AG04449 (cell line): Measurements from ENCODE around the gene DCP1A.
"Not testable (repeated sequence)": the region's sequence is repeated elsewhere in the genome, so short reads cannot be mapped to it uniquely, and the experiment has no call there.

ENCODE experiments used
- CTCF ChIA-PET: fragments of 350-600 bp; formaldehyde crosslinking; extraction: SDS; loops from one replicate; lab custom pipeline; 2021; ENCODE audit warnings: antibody characterized with exemption; lab: Yijun Ruan, JAX
- POLR2A ChIA-PET: fragments of 400-600, 350-600 bp; formaldehyde crosslinking; extraction: SDS; loops from one replicate; lab custom pipeline; 2020; ENCODE audit warnings: antibody characterized with exemption, inconsistent platforms; lab: Yijun Ruan, JAX
- DNase-seq: peaks from one replicate; pipeline ENCODE4 v3.0.0-alpha.2; 2010; ENCODE audit warnings: low read depth, low spot score
- H3K4me3 ChIP-seq: 2 replicates; pipeline ENCODE4 v1.5.1; 2011; ENCODE audit warnings: low read depth, mild to moderate bottlenecking, control low read depth, low read length
- CTCF ChIP-seq: IDR thresholded peaks from one replicate; pipeline ENCODE4 v1.5.1; 2011; ENCODE audit warnings: mild to moderate bottlenecking, moderate library complexity, low read length, control low read depth, inconsistent platforms; ENCODE audit not compliant: insufficient read depth; ENCODE audit errors: missing control alignments

DCP1A gene

GRCh38 chr3:53377794-53378193 lies 30.5 kb upstream of the DCP1A start:
- TF ChIP-seq CTCF, result no peak
- ChIA-PET POLR2A (no interaction called here), CTCF (no interaction called here)
- no peak overlapping the region for H3K4me3 ChIP-seq
- DNase-seq, result no peak

- CTCF ChIA-PET, result no interaction called here
- no peak for TF ChIP-seq CTCF
- POLR2A ChIA-PET, result no interaction called here
These were observed 29.3 kb upstream of the DCP1A start for GRCh38 chr3:53376679-53377078.

DNA sequence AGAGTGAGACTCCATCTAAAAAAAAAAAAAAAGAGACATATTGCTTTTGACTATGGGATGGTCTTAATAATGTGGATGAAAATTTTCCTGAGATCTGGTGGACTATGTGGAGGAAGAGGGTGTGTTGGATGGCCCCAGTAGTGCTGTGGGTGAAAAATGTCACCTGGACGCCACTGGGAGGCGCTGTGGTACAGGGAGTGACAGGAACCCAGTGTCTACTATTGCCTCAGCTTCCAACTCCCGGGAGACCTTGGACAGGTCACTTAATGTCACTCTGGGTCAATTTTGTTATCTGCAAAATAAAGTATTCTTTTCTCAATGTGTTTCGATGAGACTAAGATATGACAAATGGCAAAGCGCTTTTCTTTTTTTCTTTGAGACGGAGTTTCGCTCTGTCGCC lies 27.7 kb upstream of the DCP1A start:
- ChIA-PET CTCF (interaction anchor here (0.7 to 1.4 kb wide), 3 partner anchors 10 to 335 kb away, joined by 3 to 4 read pairs (median 3); no protein-coding TSS in a partner anchor), POLR2A (no interaction called here)
- TF ChIP-seq CTCF, result peak; percentile 76
- H3K4me3 ChIP-seq, result no peak overlapping the region
- DNase-seq, result no peak

More at GRCh38 chr3:53376679-53377078, 29.3 kb upstream of the DCP1A start:
- no peak overlapping the region for H3K4me3 ChIP-seq
- DNase-seq, result no peak

DNA sequence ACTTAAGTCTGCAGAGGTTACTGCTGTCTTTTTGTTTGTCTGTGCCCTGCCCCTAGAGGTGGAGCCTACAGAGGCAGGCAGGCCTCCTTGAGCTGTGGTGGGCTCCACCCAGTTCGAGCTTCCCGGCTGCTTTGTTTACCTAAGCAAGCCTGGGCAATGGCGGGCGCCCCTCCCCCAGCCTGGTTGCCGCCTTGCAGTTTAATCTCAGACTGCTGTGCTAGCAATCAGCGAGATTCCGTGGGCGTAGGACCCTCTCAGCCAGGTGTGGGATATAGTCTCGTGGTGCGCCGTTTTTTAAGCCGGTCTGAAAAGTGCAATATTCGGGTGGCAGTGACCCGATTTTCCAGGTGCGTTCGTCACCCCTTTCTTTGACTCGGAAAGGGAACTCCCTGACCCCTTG lies 23.4 kb upstream of the DCP1A start:
- DNase-seq, POLR2A ChIA-PET, CTCF ChIA-PET, H3K4me3 ChIP-seq: not testable (repeated sequence)

DNA sequence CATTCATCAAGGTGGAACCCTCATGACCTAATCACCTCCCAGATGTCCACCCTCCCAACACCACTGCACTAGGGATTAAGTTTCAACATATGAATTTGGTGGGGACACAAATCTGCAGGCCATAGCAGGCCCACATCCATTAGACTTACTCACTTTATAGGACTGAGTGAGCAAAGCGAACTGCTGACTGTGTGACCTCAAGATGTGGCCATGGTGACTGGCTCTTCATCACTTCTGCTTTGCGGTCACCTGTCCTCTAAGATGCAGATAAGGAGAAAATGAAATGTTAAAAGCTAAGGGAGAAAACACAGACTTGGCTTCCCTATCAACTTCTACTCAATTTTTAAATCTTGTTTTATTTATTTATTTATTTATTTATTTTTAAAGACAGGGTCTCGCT lies 14.5 kb upstream of the DCP1A start:
- no peak for DNase-seq
- ChIA-PET POLR2A (no interaction called here), CTCF (no interaction called here)
- no peak overlapping the region for H3K4me3 ChIP-seq
- TF ChIP-seq CTCF, result no peak

- no peak overlapping the region for H3K4me3 ChIP-seq
- POLR2A ChIA-PET, result interaction anchor here (1.3 kb wide), 1 partner anchor 10 kb away, joined by 3 read pairs; no protein-coding TSS in a partner anchor
- TF ChIP-seq CTCF, result no peak
- CTCF ChIA-PET, result interaction anchor here (1.0 to 1.6 kb wide), 2 partner anchors 9 to 11 kb away, joined by 4 read pairs; partner anchors contain the start of gene DCP1A
- no peak for DNase-seq
These were observed 10.1 kb upstream of the DCP1A start for GRCh38 chr3:53357458-53357857.

- no peak overlapping the region for H3K4me3 ChIP-seq
- ChIA-PET CTCF (no interaction called here), POLR2A (no interaction called here)
- no peak for TF ChIP-seq CTCF
- no peak for DNase-seq
These were observed 7.7 kb upstream of the DCP1A start for GRCh38 chr3:53354945-53355498.
